ENCODE results near the gene USP6NL. TPM values are rescaled to one million over a fixed set of nuclear protein-coding genes. Genes with fewer than 3 reads are reported as not detected.

Gene USP6NL
- total RNA-seq: 8.1 and 10.2 TPM in 2 replicates

GRCh38 chr10:11611248-11612020 lies at the start of gene USP6NL:
Gene USP6NL (minus strand): TSS chr10:11611650. CDS start chr10:11597634, 14,016 bp downstream.

Other genes with a start within 250 kb of the USP6NL start
- 2.9 and 4.4 TPM in 2 replicates for gene ECHDC3, start 130.7 kb upstream of the USP6NL start, total RNA-seq
- 1.5 and 3.3 TPM in 2 replicates for gene PROSER2, start 211.7 kb upstream of the USP6NL start, total RNA-seq

All from subcutaneous preadipocyte (primary cell).